ENCODE data around the gene TPSB2.

Gene TPSB2

GRCh38 chr16:1218930-1219611 is 10.9 kb downstream of the TPSB2 start:
- Histone ChIP-seq H3K4ac (ENCODE audit: low read depth, low read length) (no peak overlapping the region), H3K4me2 (ENCODE audit: low read length) (no peak overlapping the region), H3K4me3 (ENCODE audit: low read length) (no peak overlapping the region), H3K79me2 (ENCODE audit: control insufficient read depth, insufficient read depth, low read length) (no peaks in the 10 kb centered on the region), H2BK5ac (ENCODE audit: low read length) (no peak overlapping the region), H3K56ac (ENCODE audit: low read length) (no peak overlapping the region), H3K27me3 (ENCODE audit: insufficient read depth, low read length, poor library complexity) (no peaks in the 10 kb centered on the region), H3K36me3 (ENCODE audit: control insufficient read depth, insufficient read depth, low read length) (no peaks in the 10 kb centered on the region), H2BK120ac (ENCODE audit: low read depth, low read length) (no peak overlapping the region), H3K23ac (ENCODE audit: low read length) (no peak overlapping the region), H3K9ac (ENCODE audit: low read length) (no peak overlapping the region), H4K5ac (ENCODE audit: low read length) (no peak overlapping the region), H2AK5ac (ENCODE audit: low read length) (no peak overlapping the region), H3K79me1 (ENCODE audit: low read length) (no peaks in the 10 kb centered on the region), H3K18ac (ENCODE audit: low read length) (no peak overlapping the region), H2BK15ac (replicated peaks; ENCODE audit: low read depth) (no peak overlapping the region), H3K4me1 (ENCODE audit: control insufficient read depth, low read depth, low read length) (no peaks in the 10 kb centered on the region), H4K8ac (ENCODE audit: low read depth, low read length) (no peak overlapping the region), H3K27ac (ENCODE audit: low read depth, low read length) (no peak overlapping the region)
- WGBS (ENCODE audit: extremely low coverage, insufficient coverage, low lambda C conversion rate), result no CpG with 5 or more reads among the region's 24 CpGs
- no peak for DNase-seq

- no peak overlapping the region for H3K23ac ChIP-seq (ENCODE audit: low read length)
- no CpG with 5 or more reads among the region's 49 CpGs for WGBS (ENCODE audit: extremely low coverage, insufficient coverage, low lambda C conversion rate)
- no peaks in the 10 kb centered on the region for H3K79me1 ChIP-seq (ENCODE audit: low read length)
- H3K36me3 ChIP-seq (ENCODE audit: control insufficient read depth, insufficient read depth, low read length), result no peaks in the 10 kb centered on the region
- no peak overlapping the region for H3K4me3 ChIP-seq (ENCODE audit: low read length)
- H3K79me2 ChIP-seq (ENCODE audit: control insufficient read depth, insufficient read depth, low read length), result no peaks in the 10 kb centered on the region
- no peak overlapping the region for H2BK120ac ChIP-seq (ENCODE audit: low read depth, low read length)
- no peak overlapping the region for H3K18ac ChIP-seq (ENCODE audit: low read length)
- H3K27ac ChIP-seq (ENCODE audit: low read depth, low read length), result no peak overlapping the region
- H2BK15ac ChIP-seq (replicated peaks; ENCODE audit: low read depth), result no peak overlapping the region
- H3K56ac ChIP-seq (ENCODE audit: low read length), result no peak overlapping the region
- no peak overlapping the region for H4K8ac ChIP-seq (ENCODE audit: low read depth, low read length)
- no peak for DNase-seq
- H3K4ac ChIP-seq (ENCODE audit: low read depth, low read length), result no peak overlapping the region
- H4K5ac ChIP-seq (ENCODE audit: low read length), result no peak overlapping the region
- H3K27me3 ChIP-seq (ENCODE audit: insufficient read depth, low read length, poor library complexity), result no peaks in the 10 kb centered on the region
- no peak overlapping the region for H2AK5ac ChIP-seq (ENCODE audit: low read length)
- H2BK5ac ChIP-seq (ENCODE audit: low read length), result no peak overlapping the region
- H3K9ac ChIP-seq (ENCODE audit: low read length), result no peak overlapping the region
- no peaks in the 10 kb centered on the region for H3K4me1 ChIP-seq (ENCODE audit: control insufficient read depth, low read depth, low read length)
- no peak overlapping the region for H3K4me2 ChIP-seq (ENCODE audit: low read length)
These were observed 11.7 kb downstream of the TPSB2 start for GRCh38 chr16:1218061-1218929.

- no peak for DNase-seq
- H2BK120ac ChIP-seq (ENCODE audit: low read depth, low read length), result no peak overlapping the region
- H3K27ac ChIP-seq (ENCODE audit: low read depth, low read length), result no peak overlapping the region
- H3K27me3 ChIP-seq (ENCODE audit: insufficient read depth, low read length, poor library complexity), result no peaks in the 10 kb centered on the region
- no peak overlapping the region for H4K8ac ChIP-seq (ENCODE audit: low read depth, low read length)
- no peaks in the 10 kb centered on the region for H3K79me1 ChIP-seq (ENCODE audit: low read length)
- no peak overlapping the region for H2AK5ac ChIP-seq (ENCODE audit: low read length)
- no peak overlapping the region for H2BK5ac ChIP-seq (ENCODE audit: low read length)
- H3K4me2 ChIP-seq (ENCODE audit: low read length), result no peak overlapping the region
- no CpG with 5 or more reads among the region's 24 CpGs for whole genome bisulfite sequencing (ENCODE audit: extremely low coverage, insufficient coverage, low lambda C conversion rate)
- H3K23ac ChIP-seq (ENCODE audit: low read length), result no peak overlapping the region
- no peaks in the 10 kb centered on the region for H3K79me2 ChIP-seq (ENCODE audit: control insufficient read depth, insufficient read depth, low read length)
- H3K36me3 ChIP-seq (ENCODE audit: control insufficient read depth, insufficient read depth, low read length), result no peaks in the 10 kb centered on the region
- no peak overlapping the region for H3K18ac ChIP-seq (ENCODE audit: low read length)
- H3K4me3 ChIP-seq (ENCODE audit: low read length), result no peak overlapping the region
- H2BK15ac ChIP-seq (replicated peaks; ENCODE audit: low read depth), result no peak overlapping the region
- H3K4me1 ChIP-seq (ENCODE audit: control insufficient read depth, low read depth, low read length), result no peaks in the 10 kb centered on the region
- H4K5ac ChIP-seq (ENCODE audit: low read length), result no peak overlapping the region
- H3K9ac ChIP-seq (ENCODE audit: low read length), result no peak overlapping the region
- no peak overlapping the region for H3K56ac ChIP-seq (ENCODE audit: low read length)
- H3K4ac ChIP-seq (ENCODE audit: low read depth, low read length), result no peak overlapping the region
These were observed 12.5 kb downstream of the TPSB2 start for GRCh38 chr16:1217526-1217925.

GRCh38 chr16:1216681-1217400 is 13.1 kb downstream of the TPSB2 start:
- Histone ChIP-seq H3K9ac (ENCODE audit: low read length) (no peak overlapping the region), H4K8ac (ENCODE audit: low read depth, low read length) (no peak overlapping the region), H2BK120ac (ENCODE audit: low read depth, low read length) (no peak overlapping the region), H3K36me3 (ENCODE audit: control insufficient read depth, insufficient read depth, low read length) (no peaks in the 10 kb centered on the region), H3K56ac (ENCODE audit: low read length) (no peak overlapping the region), H2BK15ac (replicated peaks; ENCODE audit: low read depth) (no peak overlapping the region), H3K4me1 (ENCODE audit: control insufficient read depth, low read depth, low read length) (no peaks in the 10 kb centered on the region), H3K27me3 (ENCODE audit: insufficient read depth, low read length, poor library complexity) (no peaks in the 10 kb centered on the region), H3K4me2 (ENCODE audit: low read length) (no peak overlapping the region), H2BK5ac (ENCODE audit: low read length) (no peak overlapping the region), H3K27ac (ENCODE audit: low read depth, low read length) (no peak overlapping the region), H3K4me3 (ENCODE audit: low read length) (no peak overlapping the region), H3K18ac (ENCODE audit: low read length) (no peak overlapping the region), H2AK5ac (ENCODE audit: low read length) (no peak overlapping the region), H3K23ac (ENCODE audit: low read length) (no peak overlapping the region), H4K5ac (ENCODE audit: low read length) (no peak overlapping the region), H3K79me2 (ENCODE audit: control insufficient read depth, insufficient read depth, low read length) (no peaks in the 10 kb centered on the region), H3K4ac (ENCODE audit: low read depth, low read length) (no peak overlapping the region), H3K79me1 (ENCODE audit: low read length) (no peaks in the 10 kb centered on the region)
- DNase-seq, result no peak
- no CpG with 5 or more reads among the region's 32 CpGs for whole genome bisulfite sequencing (ENCODE audit: extremely low coverage, insufficient coverage, low lambda C conversion rate)

- H4K8ac ChIP-seq (ENCODE audit: low read depth, low read length), result no peak overlapping the region
- DNase-seq, result no peak
- H2BK5ac ChIP-seq (ENCODE audit: low read length), result no peak overlapping the region
- H3K4ac ChIP-seq (ENCODE audit: low read depth, low read length), result no peak overlapping the region
- no peak overlapping the region for H3K9ac ChIP-seq (ENCODE audit: low read length)
- no peaks in the 10 kb centered on the region for H3K79me2 ChIP-seq (ENCODE audit: control insufficient read depth, insufficient read depth, low read length)
- H3K36me3 ChIP-seq (ENCODE audit: control insufficient read depth, insufficient read depth, low read length), result no peaks in the 10 kb centered on the region
- no peak overlapping the region for H2BK15ac ChIP-seq (replicated peaks; ENCODE audit: low read depth)
- no peaks in the 10 kb centered on the region for H3K79me1 ChIP-seq (ENCODE audit: low read length)
- no CpG with 5 or more reads among the region's 12 CpGs for WGBS (ENCODE audit: extremely low coverage, insufficient coverage, low lambda C conversion rate)
- no peak overlapping the region for H4K5ac ChIP-seq (ENCODE audit: low read length)
- H3K56ac ChIP-seq (ENCODE audit: low read length), result no peak overlapping the region
- H2AK5ac ChIP-seq (ENCODE audit: low read length), result no peak overlapping the region
- no peak overlapping the region for H3K27ac ChIP-seq (ENCODE audit: low read depth, low read length)
- H3K27me3 ChIP-seq (ENCODE audit: insufficient read depth, low read length, poor library complexity), result no peaks in the 10 kb centered on the region
- no peak overlapping the region for H3K23ac ChIP-seq (ENCODE audit: low read length)
- no peak overlapping the region for H3K4me3 ChIP-seq (ENCODE audit: low read length)
- no peaks in the 10 kb centered on the region for H3K4me1 ChIP-seq (ENCODE audit: control insufficient read depth, low read depth, low read length)
- no peak overlapping the region for H3K18ac ChIP-seq (ENCODE audit: low read length)
- H3K4me2 ChIP-seq (ENCODE audit: low read length), result no peak overlapping the region
- no peak overlapping the region for H2BK120ac ChIP-seq (ENCODE audit: low read depth, low read length)
These were observed 13.7 kb downstream of the TPSB2 start for GRCh38 chr16:1216296-1216619.
